Activated CD4-positive, CD25-positive, alpha-beta regulatory T cell treated with anti-CD3 and anti-CD28 coated beads, Interleukin-2, amount 50 U/mL, for 24 hours (primary cell): ENCODE measurements around the gene SPTBN1.
"Not testable (repeated sequence)": the region's sequence is repeated elsewhere in the genome, so short reads cannot be mapped to it uniquely, and the experiment has no call there.

Experiments used
- ATAC-seq, 2 donors: fragments of 150-1000 bp; cut with Tn5 transposase; one replicate each; pipeline ENCODE4 v1.10.0; 2021; ENCODE audit warnings: mild to moderate bottlenecking in 1 of 2, moderate library complexity in 1 of 2

The SPTBN1 gene

DNA sequence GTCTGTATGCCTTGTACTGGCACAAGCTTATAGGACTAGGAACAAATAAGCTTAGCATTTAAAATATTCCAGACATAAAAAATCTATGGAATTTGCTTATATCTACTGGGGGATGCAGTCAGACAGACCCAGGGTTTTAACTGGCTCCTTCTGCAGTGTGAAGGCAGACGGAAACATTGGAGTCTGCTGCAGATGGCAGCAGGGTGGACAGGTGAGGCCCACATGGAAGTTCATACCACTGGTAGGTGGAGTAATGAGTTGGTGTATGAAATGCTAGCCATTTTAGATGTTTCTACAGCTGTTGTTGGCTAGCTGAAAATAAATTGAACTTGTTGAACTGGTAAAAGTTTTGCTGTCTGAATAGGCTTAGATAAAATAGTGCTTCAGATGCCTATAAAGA, 17.7 kb downstream of the SPTBN1 start:
- no peak for ATAC-seq

DNA sequence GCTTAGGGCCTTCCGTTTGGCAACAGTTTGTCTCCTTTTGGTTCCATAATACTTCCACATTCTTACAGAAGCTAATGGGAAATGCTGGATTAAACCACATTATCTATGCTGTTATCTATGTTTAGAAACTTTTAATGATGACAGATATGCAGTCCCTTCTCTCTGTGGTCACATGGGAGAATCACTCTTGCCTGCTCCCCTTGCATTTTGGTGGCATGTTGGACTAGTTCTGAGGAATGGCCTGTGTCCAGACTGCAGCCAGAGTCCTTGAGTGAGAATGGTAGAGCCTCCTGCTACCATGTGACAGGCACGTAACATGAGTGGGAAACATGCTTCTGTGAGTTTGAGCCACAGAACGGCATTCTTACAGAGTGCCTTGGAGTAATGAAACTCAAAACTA, 19.2 kb downstream of the SPTBN1 start:
- no peak for ATAC-seq

- ATAC-seq, result no peak
Observed at GRCh38 chr2:54475919-54476318, 19.8 kb downstream of the SPTBN1 start.

GRCh38 chr2:54476852-54477251, 20.7 kb downstream of the SPTBN1 start:
- ATAC-seq, result no peak

DNA sequence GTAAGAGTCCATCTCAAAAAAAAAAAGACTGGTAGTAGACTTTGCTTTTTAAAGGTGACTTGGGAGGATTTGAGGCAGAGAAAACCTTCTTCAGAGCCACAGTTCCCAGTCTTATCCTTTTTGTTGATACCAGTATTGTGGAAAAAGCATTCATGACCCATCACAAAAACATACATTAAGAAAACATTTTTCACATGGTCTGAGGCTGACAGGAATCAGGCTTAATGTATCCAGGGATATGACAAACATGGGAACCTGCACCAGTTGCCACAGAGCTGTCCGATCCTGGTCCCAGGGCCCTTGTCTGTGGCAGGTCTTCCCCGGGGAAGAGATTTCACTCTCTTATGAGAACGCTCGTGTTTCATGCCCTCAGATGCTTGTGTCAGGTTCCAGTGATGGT, 21.8 kb downstream of the SPTBN1 start:
- ATAC-seq, result no peak

GRCh38 chr2:54478899-54479298, 22.8 kb downstream of the SPTBN1 start:
- no peak for ATAC-seq

GRCh38 chr2:54479424-54479823, 23.3 kb downstream of the SPTBN1 start:
- ATAC-seq, result no peak

- no peak for ATAC-seq
Observed at GRCh38 chr2:54480025-54480424, 23.9 kb downstream of the SPTBN1 start.

DNA sequence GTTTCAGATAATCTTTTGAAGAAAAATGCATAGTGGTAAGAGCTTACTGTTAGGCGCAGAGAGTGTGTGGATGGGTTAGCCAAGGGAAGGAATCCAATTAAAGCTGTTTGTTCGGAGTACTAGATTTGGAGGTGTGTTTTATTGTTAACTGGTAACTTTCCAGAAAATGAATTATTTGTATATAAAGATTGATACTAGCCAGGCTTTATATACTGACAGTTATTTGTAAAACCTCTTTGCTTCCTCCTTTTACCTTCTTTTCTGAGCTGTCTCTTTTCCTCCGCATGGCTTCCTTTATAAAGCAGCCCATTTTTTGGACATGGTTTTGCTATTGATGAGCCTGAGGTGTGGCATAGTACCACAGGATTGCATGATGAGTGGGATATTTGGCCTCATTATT, 25.6 kb downstream of the SPTBN1 start:
- no peak for ATAC-seq

- ATAC-seq, result no peak
Observed at GRCh38 chr2:54482715-54483114, 26.6 kb downstream of the SPTBN1 start.

- ATAC-seq, result no peak
Observed at GRCh38 chr2:54483426-54483825, 27.3 kb downstream of the SPTBN1 start.

DNA sequence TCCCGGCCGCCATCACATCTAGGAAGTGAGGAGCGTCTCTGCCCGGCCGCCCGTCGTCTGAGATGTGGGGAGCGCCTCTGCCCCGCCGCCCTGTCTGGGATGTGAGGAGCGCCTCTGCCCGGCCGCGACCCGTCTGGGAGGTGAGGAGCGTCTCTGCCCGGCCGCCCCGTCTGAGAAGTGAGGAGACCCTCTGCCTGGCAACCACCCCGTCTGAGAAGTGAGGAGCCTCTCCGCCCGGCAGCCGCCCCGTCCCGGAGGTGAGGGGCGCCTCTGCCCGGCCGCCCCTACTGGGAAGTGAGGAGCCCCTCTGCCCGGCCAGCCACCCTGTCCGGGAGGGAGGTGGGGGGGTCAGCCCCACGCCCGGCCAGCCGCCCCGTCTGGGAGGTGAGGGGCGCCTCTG, 29.6 kb downstream of the SPTBN1 start:
- ATAC-seq, result not testable (repeated sequence)

DNA sequence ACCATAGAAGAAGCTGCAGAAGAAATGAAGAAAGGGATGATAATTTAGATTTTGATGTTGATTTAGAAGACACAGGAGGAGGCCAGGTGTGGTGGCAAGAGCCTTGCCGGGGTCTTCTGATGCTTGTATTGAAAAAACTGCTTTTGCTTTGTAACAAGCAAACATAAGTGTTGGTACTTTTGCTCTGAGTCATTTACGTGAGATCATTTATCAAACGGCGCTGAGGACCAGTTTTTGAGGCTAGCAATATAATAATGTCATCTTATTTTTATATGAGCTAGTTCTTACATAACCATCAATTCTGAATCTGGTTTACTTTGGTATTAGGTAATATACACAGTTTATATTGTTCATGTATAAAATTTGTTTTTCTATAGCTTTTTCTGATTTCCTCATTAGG, 30.6 kb downstream of the SPTBN1 start:
- ATAC-seq, result no peak

DNA sequence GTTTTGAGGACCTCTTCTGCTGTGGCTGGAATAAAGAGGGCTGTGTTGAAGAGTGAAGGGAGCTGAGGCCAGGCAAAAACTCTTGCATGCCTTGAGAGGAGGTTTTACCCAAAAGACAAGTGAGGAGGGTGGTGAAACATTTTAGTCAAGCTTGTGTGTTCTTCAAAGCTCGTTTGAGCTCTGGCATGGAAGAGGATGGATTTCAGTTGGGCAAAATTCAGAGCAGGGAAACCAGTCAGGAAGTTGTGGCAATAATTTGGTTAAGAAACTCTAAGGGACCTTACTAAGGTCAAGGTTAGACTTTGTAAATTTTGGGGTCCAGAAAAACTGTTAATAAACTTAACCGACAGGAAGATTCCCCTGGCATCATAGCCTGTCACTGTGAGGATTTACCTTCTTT, 34.7 kb downstream of the SPTBN1 start:
- ATAC-seq, result no peak

GRCh38 chr2:54492335-54492734, 36.2 kb downstream of the SPTBN1 start:
- no peak for ATAC-seq

DNA sequence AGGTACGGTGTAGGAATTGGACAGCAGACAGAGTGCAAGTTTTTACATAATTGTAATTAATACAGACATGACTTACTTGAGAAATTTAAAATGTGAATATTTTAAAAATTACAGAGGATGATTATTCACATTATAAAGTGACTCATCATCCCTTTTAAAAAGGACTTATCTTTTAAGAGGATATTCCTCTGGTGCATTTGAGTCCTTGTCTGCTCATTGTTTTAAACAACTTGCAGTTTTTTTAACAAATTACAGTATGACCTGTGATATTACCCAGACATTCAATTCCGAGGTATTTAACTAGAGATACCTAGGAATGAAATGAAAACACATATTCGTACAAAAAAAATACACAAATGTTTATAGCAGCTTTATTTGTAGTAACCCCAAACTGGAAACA, 38.0 kb downstream of the SPTBN1 start:
- ATAC-seq, result no peak

- ATAC-seq, result no peak
Observed at GRCh38 chr2:54496920-54497319, 40.8 kb downstream of the SPTBN1 start.

DNA sequence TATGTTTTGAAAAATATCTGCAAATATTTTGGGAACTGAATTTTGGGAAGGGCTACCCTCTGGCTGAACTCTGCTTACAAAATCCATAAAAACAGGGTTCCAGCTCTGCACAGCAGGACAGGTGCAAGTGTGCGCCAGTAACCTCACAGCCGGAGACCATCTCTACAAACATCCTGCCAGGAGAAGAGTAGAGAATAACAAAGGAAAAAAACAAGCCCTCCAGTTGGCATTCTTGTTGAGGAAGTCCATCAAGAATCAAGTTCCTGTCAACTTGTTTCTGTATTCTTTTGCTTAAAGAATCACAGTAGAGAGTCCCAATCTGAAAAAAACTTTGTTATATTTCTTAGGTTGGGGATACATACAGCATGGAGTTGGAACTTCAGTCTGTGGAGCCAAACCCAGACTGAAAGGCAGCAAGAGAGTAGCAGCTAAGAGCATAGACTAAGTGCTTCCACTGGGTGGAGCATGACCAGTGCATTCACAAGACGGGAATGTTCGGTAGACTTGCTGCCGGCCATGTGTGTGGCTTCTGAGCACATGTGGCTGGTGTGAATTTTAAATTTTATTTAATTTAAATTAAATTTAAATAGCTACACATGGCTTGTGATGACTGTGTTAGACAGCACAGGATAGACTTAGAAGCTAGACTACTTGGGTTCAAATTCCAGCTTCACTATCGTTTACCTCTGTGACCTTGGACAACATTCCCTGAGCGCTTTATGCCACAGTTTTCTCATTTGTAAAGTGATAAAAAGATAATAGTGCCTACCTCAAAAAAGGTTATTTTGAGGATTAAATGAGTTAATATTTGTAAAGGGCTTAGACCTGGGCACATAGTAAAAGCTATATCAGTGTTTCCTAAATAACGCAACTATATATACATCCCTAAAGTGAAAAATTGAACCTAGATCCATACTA, 41.9 kb downstream of the SPTBN1 start:
- no peak for ATAC-seq

DNA sequence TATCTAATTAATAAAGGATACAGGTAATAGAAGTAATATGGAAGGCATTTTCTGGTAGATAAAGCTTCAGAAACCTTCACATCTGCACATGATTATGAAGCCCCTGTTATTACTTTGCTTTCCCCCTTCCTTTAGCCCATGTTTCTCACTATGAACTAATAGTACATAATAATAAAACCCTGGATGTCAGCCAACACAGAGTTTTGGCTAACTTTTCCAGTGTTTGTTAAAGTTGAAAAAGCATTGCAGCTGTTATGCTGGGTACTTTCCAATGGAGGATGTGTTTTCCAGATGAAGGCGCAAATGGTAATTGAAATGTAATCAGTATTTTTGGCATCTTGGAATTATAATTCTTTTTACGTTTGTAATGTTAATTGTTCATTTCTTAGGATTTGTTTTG, 43.5 kb downstream of the SPTBN1 start:
- ATAC-seq, result no peak

DNA sequence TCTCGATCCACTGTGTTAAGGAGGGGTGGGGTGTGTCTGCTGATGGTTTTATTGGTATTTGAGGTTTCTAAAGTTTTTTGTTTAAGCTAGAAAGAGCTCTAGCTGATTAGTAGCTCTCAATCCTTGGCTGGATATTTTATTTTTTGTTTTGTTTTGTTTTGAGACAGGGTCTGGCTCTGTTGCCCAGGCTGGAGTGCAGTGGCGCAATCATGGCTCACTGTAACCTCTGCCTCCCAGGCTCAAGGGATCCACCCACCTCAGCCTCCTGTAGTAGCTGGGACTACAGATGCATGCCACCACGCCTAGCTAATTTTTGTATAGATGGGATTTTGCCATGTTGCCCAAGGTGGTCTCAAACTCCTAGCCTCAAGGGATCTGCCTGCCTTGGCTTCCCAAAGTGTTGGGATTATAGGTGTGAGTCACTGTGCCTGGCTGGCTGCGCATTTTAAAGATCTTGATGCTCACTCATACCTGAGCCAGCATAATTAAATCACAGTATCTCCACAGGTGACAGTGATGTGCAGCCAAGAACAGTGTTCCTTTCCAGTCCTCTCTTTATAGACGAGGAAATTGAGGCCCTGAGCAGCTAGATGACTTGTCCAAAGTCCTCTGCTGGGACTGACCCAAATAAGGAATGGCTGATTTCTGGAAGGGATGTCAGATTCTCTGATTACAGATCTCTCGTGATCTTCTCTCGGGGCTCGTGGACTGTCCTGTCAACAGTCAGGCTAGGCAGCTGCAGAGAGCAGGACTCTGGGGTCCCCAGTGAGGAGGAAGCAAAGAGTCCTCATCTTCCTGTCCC, 44.5 kb downstream of the SPTBN1 start:
- ATAC-seq, result no peak

DNA sequence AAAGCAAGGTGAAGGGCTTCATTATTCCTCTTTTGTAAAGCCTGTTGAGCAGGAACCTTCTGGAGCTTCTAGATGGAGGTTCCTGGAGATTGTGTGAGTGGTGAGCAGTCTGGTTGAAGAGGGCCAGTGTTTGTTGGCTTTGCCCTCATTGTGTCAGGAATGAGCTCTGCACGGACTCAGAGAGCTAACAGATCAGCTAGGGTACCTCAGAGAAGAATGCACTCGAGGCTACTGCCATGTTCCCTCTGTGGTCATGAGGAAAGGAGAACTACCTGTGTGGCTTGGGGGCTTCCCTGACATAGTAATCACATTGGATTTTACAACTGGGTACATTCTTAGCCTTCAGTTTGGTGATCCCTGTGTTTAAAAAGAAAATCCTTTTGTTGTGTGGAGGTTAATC, 46.6 kb downstream of the SPTBN1 start:
- ATAC-seq, result no peak

DNA sequence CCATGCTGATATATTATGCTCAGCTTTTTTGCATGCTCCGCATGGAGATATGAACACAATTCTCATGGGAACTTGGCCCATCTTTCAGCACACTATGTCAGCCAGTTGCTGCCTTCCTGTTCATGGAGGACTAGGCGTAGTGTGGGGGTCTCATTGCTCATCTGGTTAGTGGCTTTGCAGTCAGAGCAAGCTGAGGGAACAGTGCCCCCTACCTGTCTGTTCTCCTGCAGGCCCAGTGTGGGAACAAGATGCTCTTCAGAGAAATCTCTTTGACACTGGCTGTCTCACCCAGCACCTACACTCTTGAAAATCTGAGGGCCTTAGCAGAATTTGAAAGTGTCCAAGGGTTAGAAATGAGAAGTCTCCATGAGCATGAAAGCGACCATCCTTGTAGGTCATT, 47.1 kb downstream of the SPTBN1 start:
- ATAC-seq, result no peak

GRCh38 chr2:54503828-54504227, 47.7 kb downstream of the SPTBN1 start:
- no peak for ATAC-seq

DNA sequence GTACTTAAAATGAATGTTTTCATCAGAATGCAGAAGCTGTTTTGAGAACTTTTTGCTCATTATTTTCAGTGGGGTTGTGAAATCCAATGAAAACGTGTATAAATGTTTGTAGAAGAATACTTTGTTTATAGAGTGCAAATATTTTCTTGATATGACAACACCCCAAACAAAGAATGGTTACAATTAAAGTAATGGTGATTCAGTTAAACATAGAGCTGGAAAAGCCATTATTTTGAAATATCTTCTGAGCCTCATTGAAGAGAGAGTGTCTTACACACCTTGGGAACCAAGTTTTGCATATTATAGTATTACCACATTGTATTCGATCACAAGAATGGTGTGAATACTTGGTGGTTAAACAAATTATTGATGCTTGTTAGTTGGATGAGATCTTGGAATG, 48.7 kb downstream of the SPTBN1 start:
- no peak for ATAC-seq
